SK-N-MC (cell line): ENCODE measurements around the gene TMEM231.
"Not testable (repeated sequence)": the region's sequence is repeated elsewhere in the genome, so short reads cannot be mapped to it uniquely, and the experiment has no call there.

Experiments used
- EZH2 ChIP-seq: fragments of 200-600 bp; sonication (generic); IDR thresholded peaks from one replicate; pipeline ENCODE4 v1.6.1; 2017; ENCODE audit warnings: antibody characterized with exemption
- POLR2AphosphoS5 ChIP-seq: IDR thresholded peaks from 2 replicates; pipeline ENCODE4 v1.6.1; 2012; ENCODE audit warnings: mild to moderate bottlenecking, low read depth, low read length, borderline replicate concordance

- TF ChIP-seq POLR2AphosphoS5, EZH2: not testable (repeated sequence)
Observed at GRCh38 chr16:75545879-75546278, 10.2 kb downstream of the TMEM231 start.
